PFSK-1 (cell line): ENCODE measurements around the gene EGLN1.

Experiments used
- POLR2AphosphoS5 ChIP-seq: IDR thresholded peaks from 2 replicates; pipeline ENCODE4 v1.6.1; 2012; ENCODE audit warnings: low read depth, mild to moderate bottlenecking, control low read depth, low read length, moderate library complexity
- TAF1 ChIP-seq: IDR thresholded peaks from 2 replicates; pipeline ENCODE4 v1.6.1; 2012; ENCODE audit warnings: low read length, control low read depth, borderline replicate concordance; ENCODE audit not compliant: insufficient read depth
- TF ChIP-seq, protein P1 (sequence below), 2 experiments: IDR thresholded peaks; 2 replicates each; pipeline versions ENCODE4 v1.6.1 to v1.8.0; 2011 to 2012; ENCODE audit warnings: low read depth in 2 of 2, low read length in 2 of 2, control low read depth in 1 of 2, inconsistent platforms in 1 of 2, mild to moderate bottlenecking in 1 of 2, moderate library complexity in 1 of 2; ENCODE audit not compliant: insufficient read depth in 1 of 2

DNA sequence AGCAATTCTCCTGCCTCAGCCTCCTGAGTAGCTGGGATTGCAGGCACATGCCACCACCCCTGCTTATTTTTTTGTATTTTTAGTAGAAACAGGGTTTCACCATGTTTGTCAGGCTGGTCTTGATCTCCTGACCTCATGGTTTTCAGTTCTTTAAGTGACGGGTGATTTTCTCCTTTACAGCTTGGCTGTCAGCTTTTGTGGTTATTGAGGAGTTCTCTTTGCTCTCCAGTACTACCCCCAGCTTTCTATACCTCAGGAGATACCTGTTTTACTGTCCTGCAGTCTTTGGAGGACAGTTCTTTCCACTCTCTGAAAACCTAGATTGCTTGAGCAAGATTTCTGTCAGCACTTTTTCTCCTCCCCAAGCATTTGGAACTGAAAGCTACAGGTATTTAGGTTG, 45.9 kb upstream of the EGLN1 start:
- TF ChIP-seq TAF1 (no peak), POLR2AphosphoS5 (no peak)
- TF ChIP-seq, protein P1, sequence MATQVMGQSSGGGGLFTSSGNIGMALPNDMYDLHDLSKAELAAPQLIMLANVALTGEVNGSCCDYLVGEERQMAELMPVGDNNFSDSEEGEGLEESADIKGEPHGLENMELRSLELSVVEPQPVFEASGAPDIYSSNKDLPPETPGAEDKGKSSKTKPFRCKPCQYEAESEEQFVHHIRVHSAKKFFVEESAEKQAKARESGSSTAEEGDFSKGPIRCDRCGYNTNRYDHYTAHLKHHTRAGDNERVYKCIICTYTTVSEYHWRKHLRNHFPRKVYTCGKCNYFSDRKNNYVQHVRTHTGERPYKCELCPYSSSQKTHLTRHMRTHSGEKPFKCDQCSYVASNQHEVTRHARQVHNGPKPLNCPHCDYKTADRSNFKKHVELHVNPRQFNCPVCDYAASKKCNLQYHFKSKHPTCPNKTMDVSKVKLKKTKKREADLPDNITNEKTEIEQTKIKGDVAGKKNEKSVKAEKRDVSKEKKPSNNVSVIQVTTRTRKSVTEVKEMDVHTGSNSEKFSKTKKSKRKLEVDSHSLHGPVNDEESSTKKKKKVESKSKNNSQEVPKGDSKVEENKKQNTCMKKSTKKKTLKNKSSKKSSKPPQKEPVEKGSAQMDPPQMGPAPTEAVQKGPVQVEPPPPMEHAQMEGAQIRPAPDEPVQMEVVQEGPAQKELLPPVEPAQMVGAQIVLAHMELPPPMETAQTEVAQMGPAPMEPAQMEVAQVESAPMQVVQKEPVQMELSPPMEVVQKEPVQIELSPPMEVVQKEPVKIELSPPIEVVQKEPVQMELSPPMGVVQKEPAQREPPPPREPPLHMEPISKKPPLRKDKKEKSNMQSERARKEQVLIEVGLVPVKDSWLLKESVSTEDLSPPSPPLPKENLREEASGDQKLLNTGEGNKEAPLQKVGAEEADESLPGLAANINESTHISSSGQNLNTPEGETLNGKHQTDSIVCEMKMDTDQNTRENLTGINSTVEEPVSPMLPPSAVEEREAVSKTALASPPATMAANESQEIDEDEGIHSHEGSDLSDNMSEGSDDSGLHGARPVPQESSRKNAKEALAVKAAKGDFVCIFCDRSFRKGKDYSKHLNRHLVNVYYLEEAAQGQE (IDR thresholded peaks at IDR 0.05; ENCODE audit: insufficient read depth in 1 of 2, low read depth in 2 of 2, low read length in 2 of 2): no peak
